ENCODE data around the gene TERB1. TPM values are rescaled to one million over a fixed set of nuclear protein-coding genes. Genes with fewer than 3 reads are reported as not detected.

TERB1 gene, protein sequence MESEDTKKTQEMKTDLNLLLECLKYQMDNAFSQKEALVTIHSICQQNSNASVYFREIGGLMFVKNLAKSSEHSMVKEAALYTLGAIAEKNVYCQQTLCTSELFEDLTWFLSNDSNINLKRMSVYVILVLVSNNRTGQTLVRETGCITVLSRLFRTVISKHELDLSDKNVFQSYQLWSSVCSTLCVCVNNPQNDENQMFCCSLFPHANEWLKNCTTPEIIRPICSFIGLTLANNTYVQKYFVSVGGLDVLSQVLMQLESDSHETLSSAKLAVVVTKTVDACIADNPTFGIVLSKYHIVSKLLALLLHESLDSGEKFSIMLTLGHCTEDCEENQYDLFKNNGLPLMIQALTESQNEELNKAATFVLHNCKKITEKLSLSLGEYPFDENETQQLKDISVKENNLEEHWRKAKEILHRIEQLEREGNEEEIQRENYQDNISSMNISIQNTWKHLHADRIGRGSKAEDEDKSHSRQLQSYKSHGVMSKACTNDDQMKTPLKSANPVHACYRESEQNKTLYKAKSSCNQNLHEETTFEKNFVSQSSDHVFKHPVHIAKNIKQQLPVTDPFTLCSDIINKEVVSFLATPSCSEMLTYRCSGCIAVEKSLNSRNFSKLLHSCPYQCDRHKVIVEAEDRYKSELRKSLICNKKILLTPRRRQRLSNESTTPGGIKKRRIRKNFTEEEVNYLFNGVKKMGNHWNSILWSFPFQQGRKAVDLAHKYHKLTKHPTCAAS
- not detected in 2 replicates for polyA plus RNA-seq (2014; cell fraction: cytosol; rRNA removed)
- not detected in 2 replicates for polyA plus RNA-seq (2014; cell fraction: nucleus; rRNA removed)

DNA sequence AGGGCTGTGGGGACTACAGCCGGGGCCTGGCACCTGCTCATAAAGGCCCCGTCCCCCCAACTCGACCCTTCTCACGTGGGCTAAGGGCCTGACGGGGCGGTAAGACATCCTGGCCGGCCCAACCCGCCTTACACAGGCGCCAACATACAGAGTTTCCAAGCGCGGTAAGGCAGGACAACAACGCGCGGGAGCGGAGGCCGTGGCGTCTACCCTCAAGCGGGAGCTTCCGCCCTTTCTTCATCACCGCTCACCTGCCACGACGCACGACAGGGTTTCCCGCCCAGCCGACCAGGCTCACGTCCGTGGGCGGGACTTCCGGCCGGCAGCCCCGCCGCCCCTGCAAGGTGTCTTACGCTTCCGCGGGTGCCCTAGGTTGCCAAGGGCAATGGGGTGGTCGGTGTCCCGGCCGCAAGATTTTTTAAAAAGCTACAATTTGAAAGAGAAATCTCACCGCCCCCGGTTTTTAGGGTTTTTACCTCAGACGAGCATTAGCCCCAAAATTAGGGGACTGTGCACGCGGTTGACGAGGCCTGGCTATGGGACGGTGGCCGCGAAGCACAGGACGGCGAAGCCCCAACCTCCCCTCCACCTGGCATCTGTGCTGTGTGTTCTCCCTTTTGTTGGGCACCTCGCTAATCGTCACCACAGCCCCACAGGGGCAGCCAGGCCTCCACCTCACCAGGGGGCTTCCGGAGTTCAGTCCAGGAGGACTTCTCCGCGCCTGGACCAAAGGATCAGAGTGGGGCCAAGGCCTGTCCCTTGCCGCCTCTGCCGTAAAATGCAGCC is at the start of gene TERB1:
TERB1 (minus strand) TSS at position 265 of the 786 bp plus-strand sequence. CDS start 4,786 bp downstream, outside the sequence.
- no peak for DNase-seq (ENCODE audit: low spot score)

DNA sequence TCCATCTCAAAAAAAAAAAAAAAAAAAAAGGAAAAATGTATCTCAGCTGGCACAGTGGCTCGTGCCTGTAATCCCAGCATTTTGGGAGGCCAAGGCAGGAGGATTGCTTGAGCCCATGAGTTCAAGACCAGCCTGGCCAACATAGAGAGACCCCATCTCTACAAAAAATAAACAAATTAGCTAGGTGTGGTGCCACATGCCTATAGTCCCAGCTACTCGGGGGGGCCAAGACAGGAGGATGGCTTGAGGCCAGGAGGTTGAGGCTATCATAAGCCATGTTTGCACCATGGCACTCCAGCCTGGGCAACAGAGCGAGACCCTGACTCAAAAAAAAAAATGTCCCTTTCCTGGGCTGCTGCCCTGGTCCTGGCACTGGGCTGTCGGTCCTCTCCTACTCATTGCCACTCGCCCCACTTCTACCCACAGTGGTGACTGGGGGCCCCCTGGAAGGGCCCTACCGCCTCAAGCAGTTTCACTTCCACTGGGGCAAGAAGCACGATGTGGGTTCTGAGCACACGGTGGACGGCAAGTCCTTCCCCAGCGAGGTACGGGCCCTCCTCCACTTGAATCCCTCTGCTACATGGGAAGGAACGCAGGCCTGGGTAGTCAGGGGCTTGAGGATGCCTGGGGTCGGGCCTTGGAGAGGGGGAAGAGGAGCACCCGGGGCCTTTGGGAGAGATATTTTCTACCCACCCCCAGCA is 48.9 kb upstream of the TERB1 start:
- DNase-seq (ENCODE audit: low spot score), result no peak

DNA sequence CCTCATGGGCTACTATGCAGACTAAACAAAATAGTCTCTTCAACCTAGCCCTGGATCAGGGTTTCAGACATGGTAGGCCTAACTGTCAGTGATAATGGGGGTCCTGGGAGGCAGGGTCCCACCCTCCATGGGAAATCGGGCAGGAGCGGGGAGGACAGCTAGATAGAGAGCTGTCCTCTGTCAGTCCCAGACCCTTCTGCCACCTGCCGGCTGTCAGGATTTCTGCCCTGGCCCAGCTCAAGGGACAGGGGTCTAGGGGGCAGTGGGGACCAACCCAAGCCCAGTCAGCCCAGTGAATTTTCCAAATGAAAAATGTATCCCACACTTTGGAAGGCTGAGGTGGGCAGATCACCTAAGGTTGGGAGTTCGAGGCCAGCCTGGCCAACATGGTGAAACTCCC is 48.2 kb upstream of the TERB1 start:
- DNase-seq (ENCODE audit: low spot score), result no peak

DNA sequence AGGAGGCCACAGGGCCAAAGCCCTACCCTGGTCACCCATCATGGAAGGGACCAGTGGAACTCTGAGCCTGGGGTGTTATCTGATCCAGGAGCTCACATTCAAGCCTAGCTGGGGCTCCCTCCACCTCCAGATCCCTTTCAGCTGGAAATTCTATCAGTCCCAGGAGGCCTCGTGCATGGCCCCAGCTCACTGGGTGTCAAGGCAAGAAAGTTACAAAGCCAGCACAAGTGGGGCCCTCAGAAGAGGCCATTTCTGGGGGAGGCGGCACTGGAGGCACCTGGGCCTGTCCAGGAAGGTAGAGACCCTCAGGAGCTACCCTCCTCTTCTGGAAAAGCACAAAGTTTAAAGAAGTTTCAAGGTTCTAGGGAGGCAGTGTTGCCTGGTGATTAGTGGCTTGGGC is 47.6 kb upstream of the TERB1 start:
- no peak for DNase-seq (ENCODE audit: low spot score)

DNA sequence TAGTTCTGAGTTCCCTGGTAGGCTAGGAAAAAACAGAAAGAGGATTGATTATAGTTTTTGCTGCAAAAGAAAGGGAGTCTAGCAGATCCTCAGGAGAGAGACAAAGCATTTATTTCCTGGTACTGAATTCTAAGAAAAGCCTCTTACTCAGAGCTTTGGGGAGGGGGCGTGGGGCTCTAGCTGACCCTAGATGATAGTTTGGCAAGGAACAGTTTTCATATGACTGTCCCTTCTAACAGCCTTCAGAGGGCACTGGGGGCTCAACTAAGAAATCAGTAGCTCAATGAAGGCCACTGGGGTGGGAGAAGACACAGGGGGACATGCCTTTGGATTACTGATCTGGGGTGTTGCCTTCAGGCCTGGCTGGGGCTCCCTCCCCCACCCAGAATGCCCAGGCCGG is 46.8 kb upstream of the TERB1 start:
- DNase-seq (ENCODE audit: low spot score), result no peak

DNA sequence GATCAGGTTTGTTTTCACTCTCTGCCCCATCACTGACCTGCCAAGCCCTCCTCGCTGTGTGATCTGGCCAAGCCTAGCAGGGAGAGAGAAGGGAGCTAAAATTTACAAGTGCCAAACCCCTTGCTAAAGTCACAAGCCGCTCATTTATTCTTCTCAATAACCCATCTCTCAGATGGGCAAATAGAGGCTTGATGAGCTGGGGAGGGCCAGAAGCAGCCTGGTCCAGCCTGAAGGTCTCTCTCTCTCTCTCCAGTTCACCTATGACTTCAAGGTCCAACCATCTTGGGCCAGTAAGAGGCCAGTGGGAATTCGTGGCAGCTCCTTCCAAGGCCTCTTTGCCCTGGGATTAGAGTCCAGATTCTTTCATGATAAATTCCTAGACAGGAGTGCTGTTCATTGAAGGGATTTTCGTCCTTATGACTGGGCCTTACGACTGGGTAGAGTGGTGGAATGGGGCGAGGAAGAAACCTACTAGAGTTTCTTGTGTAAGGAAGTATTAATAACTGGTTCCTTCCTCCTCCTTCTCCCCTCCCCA is 46.2 kb upstream of the TERB1 start:
- no peak for DNase-seq (ENCODE audit: low spot score)

DNA sequence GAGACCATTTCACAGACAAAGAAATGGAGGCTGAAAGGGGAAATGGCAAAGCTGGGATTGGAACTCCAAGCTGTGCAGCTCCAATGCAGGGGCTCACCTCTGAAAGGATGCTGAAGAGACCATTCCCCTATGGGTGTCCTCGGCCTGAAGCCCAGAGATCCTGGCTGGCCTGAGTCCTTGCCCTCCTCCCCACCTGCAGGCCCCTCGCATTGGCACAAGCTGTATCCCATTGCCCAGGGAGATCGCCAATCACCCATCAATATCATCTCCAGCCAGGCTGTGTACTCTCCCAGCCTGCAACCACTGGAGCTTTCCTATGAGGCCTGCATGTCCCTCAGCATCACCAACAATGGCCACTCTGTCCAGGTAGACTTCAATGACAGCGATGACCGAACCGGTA is 45.4 kb upstream of the TERB1 start:
- no peak for DNase-seq (ENCODE audit: low spot score)

DNA sequence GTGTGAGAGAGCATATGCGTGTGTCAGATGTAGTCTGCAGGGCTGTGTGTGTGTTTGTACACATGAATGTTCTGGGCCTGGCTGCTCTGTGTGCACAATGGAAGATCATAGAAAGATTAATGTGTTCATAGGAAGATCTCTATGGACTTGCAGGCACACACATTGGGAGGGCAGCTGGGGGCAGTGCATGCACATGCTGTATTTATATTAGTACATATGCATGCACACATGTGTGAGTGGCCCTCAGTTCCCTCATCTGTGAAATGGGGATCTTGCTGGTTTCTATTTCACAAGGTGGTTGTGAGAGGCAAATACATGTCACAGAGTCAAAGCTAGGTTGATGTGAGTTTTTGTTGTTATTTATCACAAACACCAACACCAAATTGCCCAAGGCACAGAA is 44.9 kb upstream of the TERB1 start:
- DNase-seq (ENCODE audit: low spot score), result no peak

DNA sequence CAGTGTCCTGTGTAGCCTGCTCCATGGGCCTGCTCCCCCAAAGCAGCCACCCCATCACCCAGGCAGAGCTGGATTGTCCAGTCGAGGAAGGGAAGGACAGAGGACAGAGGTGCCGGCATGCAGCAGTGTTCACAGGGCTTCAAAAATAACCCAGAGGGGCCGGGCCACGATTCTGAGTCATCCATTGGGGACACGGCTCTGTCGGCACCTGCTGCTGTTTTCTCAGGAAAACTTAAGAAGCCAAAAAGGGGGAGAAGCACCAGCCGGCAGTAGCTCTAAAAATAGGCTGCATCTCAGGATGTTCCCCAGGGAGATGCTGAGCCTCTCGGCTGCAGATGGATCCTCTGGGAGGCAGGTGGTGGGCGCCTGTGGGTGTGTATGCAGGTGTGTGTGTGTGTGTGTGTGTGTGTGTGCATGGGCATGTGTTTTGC is 44.4 kb upstream of the TERB1 start:
- no peak for DNase-seq (ENCODE audit: low spot score)

DNA sequence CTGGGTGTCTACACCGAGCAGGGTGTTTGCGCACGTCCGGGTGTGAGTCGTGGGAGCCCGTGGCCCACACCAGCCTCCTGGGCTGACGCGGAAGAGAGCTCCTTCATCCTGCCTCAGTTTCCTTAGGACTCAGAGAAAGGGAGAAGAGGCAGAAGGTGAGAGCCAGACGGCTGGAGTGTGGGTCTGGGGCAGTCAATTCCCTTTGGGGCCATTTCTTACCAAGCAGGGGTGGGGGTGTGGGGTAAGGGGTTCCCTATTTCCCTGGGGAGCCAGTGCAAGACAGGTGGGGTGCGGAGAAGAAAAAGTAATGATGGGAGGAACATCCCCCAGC is 43.7 kb upstream of the TERB1 start:
- no peak for DNase-seq (ENCODE audit: low spot score)

DNA sequence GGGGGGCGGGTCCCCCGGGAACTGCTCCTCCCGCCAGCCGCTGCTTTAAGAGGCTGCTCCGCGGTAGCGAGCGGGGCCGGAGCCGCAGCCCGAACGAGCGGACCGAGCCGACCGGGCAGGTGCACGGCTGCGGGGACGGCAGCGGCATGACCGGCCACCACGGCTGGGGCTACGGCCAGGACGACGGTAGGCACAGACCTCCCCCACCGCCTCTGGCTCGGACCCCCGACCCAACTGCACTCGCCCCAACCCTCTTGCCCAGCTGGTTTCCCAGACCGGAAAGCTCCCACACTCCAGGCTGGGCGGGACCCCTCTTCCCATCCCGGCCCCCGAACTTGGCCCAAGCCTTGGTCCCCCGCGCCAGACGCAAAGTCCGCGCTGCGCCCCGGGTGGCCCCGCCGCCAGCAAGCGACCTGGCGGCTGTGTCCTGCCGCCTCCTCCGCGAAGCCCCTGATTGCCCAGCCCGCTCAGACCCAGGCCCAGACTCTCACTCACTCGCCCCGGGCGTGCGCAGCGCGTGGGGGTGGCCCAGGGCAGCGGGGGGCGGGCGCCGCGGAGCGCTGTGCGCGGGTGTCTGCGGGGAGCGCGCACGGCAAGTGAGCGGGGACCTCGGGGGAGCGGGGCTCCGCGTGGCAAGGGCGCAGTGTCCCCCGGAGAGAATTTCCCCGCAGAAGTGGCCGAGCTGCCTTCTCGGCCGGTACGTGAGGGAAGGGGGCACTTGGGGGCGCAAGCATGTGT is 43.1 kb upstream of the TERB1 start, which contains the start of gene CA7:
CA7 (plus strand) TSS at position 73 of the 738 bp plus-strand sequence; CDS start at position 147, 74 bp downstream.
- DNase-seq (ENCODE audit: low spot score), result no peak

DNA sequence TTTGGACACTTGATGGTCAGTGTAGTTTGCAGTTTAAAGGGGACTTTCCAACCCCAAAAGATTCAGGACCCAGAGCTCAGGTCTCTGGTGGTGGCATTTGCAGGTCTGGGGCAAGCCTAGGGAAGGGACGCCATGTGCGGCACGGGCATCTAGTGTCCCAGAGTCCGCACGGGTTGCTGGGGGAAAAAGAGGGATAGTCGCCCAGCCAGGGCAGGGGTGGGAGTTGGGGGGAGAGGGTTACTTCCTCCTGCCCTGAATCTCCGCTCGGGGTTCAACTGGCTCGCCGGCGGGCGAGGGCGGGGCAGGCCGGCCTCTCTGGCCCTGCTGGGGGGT is 42.6 kb upstream of the TERB1 start:
- DNase-seq (ENCODE audit: low spot score), result no peak

DNA sequence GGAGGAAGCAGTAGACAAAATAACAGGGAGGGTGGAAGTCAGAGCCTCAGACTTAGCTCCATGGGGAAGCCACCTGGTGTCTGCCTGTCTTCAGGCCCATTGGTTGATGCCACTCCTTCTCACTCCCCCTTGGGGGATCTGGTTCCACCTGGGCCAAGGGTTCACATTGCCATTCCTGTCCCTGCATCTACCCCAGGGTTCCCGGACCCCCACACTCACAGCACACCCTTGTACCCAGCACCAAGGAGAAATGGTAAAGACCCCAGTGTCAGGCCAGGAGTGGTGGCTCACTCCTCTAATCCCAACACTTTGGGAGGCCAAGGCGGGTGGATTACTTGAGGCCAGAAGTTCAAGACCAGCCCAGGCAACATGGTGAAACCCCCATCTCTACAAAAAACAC is 41.8 kb upstream of the TERB1 start:
- DNase-seq (ENCODE audit: low spot score), result no peak

DNA sequence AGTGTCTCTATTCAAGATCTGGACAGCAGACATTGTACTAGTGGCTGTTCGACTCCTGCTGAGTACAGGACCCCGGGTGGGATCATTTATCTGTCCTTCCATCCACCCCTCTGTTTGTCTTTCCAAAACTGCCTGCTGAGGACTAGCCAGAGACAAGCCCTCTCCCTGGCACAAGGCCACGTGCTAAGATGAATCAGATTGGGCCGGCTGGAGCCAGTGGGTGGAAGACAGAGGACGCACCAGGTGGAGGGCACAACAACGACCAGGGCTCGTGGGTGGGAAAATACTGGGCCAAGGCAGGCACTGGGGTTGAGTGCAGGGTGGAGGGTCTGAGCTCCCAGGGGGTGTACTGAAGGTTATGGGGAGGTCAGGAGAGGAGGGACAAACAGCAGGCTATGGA is 41.4 kb upstream of the TERB1 start:
- DNase-seq (ENCODE audit: low spot score), result no peak

DNA sequence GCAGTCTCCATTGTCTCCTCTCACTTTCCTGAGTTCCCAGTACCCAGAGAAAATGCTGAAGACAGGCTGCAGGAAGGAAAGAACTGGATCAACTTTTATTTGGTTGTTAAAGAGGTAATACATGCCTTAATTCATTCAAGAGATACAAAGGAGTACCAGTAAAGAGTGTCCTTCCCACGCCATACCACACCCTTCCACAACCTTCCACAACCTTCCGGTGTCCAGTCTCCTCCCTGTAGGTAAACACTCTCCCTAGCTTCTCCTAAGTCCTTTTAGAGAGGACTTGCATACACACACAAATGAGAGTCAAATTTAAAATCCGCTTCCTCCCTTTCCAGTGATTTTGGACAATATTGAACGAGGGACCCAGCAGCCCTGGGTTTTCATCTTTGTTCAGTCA is 40.0 kb upstream of the TERB1 start:
- no peak for DNase-seq (ENCODE audit: low spot score)

DNA sequence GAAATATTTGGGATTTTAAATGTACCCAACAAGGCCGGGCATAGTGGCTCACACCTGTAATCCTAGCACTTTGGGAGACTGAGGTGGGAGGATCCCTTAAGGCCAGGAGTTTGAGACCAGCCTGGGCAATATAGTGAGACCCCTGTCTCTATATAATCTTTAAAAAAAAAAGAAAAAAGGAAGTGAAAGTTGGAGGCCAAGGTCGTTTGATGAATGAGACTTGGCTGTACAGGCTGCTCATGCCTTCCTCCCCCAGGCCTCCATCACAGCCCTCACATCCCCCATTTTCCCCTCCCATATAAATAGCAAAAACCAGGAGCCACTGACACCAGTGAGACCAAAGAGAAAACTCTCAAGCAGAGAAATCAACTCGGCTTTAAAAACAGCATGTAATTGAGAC is 39.5 kb upstream of the TERB1 start:
- no peak for DNase-seq (ENCODE audit: low spot score)

DNA sequence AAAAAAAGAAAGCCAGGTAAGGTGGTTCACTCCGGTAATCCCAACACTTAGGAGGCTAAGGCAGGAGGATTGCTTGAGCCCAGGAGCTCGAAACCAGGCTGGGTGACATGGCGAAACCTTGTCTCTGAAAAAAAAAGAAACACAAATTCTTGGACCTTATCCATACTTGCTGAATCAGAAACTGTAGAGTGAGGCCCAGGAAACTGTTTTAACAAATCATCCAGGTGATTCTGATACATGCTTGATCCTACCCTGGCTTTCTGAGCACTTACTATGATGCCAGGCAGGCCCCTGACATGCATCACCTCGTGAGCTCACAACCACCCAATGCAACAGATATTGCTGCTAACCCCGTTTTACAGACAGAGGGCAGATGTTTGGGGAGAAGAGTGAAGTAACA is 33.4 kb upstream of the TERB1 start:
- DNase-seq (ENCODE audit: low spot score), result no peak

DNA sequence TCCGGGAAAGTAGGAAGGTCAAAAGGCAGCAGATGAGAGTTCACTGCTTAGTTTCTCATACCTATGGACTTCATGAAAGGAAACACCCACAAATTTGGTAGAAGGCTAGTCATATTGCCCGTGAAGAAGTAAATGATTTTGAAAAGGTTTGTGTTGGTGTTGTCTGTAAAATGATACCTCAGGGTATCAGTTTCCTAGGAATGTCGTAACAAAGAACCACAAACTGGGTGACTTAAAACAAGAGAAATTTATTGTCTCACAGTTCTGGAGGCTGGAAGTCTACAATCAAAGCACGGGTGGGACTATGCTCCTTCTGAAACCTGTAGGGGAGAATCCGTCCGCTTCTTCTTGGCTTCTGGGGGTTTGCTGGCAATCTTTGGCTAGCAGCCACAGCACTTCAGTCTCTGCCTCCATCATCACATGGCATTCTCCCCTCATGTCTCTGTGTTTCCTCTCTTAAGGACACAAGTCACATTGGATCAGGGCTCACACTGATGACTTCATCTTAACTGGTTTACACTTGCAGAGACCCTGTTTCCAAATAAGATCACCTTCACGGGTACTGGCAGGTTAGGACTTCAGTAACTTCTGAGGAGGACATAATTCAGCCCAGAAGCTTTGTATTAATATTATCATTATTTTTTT is 31.4 kb upstream of the TERB1 start:
- DNase-seq (ENCODE audit: low spot score), result no peak

DNA sequence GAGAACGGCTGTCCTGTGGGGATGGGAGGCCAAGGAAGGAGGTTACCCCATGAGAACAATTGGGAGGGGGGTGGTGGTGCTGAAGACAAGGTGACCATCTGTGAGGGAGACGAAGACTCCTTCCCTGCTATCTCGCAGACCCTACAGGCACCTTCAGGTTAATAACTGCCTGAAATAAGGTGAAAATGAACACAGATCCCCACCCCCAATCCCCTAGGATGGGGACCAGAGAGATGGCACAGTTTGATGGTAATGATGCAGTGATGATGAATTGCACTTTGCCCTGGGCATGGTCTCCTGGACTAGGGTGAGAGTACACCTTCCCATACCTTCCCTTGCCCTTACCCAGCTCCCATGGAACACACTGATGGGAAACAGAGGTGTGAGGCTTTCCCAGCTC is 30.8 kb upstream of the TERB1 start:
- no peak for DNase-seq (ENCODE audit: low spot score)

Measured in SK-N-DZ (cell line).